ENCODE data around the gene TFAP2A.

TFAP2A gene

DNA sequence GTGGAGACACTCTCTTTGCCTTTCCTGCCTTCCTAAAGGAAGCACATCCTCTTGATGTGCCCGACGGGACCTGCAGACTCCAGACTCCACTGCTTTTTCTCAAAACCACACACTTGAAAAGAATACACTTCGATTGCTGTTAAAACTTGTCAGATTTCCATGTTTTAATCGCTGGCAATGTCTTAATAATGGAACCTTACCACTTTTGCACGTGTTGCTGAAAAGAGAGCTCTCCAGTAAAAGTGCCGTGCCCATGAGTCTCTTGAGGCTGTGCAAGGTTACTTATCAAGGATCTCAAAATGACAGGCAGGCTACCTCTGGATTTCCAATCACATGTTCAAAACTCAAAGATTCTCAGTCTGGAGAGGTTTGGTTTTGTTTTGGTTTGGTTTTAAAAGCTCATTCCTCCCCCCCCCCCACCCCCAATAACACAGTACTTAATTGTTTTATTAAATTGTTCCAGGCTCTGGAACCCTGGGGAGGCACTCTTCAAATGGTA lies 12.0 kb upstream of the TFAP2A start:
- in situ Hi-C loops (cut with MboI; ENCODE audit: low sequenced_read_pairs): no loop called here

DNA sequence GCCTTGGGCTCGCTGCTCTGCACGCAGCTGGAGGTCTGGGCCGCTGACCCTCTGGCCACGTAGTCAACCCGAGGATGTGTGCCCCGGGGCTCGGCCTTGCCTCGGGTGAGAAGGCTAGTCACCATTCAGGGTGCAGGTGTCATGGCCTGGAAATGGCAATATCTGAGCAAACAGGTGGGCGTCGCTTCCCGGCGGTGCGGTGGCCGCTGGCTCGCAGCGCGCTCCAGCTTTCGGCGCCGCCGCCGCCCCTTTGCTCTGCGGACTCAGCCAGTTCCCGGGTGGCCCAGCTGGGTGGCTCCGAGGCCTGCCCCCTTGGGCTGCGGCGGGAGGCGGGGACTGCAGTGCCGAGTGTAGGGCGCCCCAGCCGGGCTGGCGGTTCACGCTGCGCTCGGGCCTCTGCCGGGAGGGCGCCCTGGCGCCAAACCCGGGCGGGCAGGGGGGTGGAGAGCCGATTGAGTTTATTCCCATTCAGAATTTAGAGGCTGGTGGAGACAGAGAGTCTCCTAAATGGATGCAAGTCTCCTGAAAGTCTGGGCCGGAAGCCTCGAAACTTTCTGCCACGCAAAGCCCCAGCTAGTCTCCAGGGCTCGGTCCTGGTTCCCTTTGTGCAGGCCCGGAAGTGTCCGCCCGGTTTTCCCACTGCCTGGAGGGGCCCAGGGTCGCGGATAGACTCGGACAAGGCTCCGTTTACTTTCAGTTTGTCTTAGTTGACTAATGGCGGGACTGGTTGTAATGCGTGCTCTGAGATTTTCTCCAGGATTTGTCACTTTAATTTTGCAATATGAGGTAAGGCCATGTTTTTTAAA lies 11.3 kb upstream of the TFAP2A start:
- in situ Hi-C loops (cut with MboI; ENCODE audit: low sequenced_read_pairs): no loop called here

DNA sequence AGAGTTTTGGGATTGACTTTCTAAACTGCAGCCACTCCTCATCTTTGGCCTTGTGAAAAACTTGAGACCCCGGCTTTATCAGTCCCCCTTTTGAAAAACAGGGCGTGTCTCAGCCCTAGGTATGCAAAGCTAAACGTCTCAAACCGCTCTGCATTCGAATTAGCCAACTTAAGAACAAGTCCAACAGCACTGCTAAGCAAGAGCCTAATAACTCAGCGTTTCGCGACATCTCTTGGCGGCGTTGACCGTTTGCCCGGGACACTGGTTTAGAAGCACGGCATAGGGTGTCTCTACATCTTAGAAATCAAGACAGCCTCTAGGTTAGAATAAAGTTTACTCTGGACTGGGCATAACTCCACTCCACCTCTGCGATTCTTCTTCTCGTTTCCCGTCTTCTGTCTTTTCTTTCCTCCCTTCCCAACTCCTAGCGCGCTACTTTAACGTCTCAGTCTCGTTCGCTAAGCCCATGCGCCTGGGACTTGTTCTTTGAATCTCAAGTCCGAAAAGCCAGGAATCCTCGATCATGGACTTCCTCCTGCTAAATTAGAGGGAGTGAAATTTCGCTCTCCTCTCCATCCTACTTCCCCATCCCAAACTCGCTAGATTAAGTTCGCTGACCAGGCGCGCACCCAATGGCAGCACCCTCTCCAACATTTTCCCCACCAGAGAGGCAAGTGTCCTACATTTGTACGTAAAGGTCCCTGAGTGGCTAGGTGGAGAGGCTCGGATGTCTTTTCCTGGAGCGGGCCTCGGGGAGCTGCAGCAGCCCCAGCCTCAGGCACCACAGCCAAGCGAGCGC lies 10.5 kb upstream of the TFAP2A start:
- in situ Hi-C loops (cut with MboI; ENCODE audit: low sequenced_read_pairs): no loop called here

DNA sequence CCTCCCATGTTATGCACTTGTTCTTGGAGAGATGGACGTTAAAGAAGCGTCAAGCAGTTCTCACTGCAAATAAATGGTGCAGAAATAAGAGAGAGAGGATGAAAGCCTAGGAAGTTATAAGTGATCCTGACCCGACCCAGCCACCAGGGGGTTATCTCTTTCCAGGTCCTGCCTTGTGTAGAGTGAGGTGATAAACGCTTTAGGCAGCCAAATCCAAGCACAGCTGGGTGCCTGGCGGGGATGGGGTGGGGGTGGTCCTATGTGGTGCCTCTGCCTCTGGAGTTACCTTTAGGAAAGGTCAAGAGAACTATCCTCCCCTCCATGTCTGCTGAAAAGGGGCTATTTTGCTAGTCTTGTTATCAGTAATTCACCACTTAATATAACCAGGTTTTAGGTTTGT lies 9.2 kb upstream of the TFAP2A start:
- in situ Hi-C loops (cut with MboI; ENCODE audit: low sequenced_read_pairs): no loop called here

DNA sequence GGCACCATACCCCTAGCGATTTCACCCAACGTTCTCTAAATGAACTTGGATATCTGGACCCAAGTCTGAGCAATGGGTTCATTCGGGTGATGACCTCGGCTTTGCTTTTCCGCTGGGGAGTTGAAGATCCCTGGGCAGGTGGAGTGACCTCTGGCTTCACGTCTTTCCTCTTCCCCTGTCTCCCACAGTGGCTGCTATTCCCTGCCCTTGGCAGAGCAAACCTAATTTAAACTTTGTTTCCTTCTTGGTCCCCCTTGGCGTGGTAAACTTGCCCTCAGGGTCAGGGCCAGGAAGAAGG lies 7.8 kb upstream of the TFAP2A start:
- in situ Hi-C loops (cut with MboI; ENCODE audit: low sequenced_read_pairs): no loop called here

DNA sequence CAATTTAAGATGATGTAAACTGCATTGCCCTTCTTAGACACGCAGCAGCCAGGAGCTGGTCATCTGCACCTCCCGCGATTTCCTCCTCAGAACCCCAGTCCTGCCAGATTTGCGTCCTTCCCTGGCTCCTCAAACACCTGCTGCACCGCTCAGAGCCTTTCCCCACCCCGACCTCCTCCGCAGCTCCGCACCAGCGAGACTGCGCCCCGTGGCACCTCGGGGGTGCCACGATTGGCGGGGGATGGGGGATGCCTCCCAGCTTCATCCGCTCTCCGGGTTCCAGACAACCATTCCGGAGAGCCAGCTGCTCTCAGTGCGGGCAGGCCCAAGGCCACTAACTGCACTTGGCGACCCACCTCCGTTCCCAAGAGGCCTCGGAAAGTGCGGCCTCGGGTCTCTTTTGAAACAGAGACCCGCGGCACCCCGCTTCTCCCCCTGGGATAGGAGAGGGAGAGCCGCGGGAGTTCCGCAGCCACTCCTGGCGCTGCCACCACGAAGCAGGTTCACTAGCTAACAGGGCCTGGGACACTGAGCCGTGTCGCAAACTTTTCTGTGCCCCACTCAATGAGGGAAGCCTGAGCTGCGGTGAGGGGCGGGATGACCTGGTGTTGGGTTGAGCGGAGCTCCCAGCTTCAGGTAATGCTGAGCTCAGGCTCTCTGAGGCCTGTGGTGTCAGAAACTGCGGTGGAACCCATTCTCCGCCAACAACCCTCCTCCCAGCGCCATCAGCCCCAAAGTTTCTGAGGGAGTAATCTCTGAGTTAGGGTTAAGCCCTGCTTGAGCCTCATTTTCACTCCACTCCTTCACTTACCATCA lies 7.3 kb upstream of the TFAP2A start:
- in situ Hi-C loops (cut with MboI; ENCODE audit: low sequenced_read_pairs): no loop called here

DNA sequence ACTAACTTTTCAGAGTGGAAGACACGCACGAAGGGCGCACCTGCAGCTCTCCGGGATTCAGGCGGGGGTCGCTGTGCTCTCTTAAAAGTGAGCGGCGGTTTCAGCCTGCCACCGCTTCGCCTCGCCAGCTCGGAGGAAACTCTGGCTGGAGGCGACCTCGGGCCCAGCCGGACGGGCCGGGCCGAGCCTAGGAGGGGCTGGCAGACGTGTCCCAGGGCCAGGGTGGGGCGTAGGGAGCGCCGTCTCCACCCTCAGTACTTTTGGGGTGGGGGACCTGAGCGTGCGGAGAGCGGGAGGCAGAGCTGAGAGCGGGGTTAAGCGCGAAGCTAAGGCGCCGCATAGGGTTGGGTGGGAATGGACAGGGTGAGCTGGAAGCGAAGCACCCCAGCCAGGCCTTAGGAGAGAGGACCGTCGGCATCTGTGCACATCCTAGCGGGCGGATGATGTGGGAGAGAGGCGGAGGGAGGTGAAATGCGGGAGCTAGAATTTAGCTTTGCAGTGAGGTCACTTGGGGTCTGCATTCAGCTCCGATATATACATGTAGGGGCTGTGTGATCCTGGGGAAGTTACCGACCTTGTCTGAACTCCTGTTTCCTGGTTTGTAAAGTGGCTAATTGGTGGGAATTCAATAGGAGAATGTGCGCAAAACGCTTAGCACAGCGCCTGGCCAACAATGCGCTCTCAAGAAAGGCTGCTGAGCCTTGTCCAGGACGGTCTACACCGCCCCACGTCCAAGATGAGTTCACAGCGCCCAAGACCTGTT lies 6.5 kb upstream of the TFAP2A start:
- in situ Hi-C loops (cut with MboI; ENCODE audit: low sequenced_read_pairs): no loop called here

DNA sequence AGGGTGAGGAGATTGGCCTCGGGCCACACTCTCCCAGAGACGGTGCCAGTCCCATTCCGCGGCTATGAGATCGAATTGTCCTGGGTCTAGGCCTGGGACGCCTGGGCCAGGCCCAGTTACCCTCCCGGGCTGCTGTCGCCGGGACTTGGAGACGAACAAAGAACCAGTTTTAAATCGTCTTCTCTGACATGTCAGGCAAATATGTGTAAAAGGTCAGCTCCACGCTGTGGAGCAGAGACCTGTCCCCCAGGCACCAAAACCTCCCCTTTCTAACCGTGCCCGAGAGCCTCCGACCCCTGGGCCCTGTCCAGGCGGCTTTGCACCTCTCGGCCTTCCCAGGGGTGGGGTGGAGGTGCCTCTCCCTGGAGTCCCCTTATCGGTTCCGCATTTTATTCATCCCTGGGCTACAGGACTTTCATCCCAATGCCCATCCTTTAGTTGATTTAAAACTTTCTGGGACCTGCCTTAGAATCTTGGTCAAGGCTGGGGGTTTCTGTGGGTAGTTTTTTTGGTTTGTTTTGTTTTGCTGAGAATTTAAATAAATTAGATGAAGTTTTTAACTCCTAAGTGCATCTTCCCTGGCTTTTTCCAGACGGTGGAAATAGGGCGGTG lies 5.8 kb upstream of the TFAP2A start:
- in situ Hi-C loops (cut with MboI; ENCODE audit: low sequenced_read_pairs): no loop called here

DNA sequence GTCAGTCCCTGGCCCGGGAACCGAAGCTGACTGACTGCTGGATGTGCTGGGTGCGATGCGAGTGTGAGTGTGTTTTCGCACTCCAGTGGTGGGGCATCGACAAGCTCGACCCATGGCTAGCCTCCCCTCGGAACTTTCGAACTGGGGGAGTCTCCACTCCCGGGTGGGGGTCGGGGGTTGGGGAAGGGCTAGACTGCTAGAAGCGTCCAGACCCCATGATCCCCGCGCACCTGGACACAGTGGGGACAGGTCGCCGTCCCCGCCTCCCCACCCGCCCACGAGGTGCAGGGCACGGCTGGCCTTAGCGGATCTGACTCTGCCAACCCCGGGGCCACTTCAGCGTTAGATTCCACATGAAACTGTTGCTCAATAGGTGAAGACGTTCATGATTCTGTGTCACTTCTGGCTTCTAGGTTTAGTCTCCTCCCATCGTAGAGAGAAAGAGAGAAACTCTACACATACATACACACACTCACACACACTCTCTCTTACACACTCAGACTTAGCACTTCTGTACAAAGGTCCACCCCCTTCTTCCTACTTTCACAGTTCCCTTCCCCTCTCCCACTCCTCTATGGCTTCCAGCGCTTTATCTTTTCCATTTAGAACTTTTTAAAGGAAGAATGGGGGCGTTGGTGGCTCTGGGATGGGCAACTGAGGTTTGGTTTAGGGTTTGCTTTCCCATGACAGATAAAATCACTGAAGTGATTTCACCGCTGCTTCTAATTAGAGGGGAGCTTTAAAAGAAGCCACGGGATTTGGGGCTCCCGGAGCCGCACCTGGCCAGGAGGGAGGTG lies 5.1 kb upstream of the TFAP2A start:
- in situ Hi-C loops (cut with MboI; ENCODE audit: low sequenced_read_pairs): no loop called here

DNA sequence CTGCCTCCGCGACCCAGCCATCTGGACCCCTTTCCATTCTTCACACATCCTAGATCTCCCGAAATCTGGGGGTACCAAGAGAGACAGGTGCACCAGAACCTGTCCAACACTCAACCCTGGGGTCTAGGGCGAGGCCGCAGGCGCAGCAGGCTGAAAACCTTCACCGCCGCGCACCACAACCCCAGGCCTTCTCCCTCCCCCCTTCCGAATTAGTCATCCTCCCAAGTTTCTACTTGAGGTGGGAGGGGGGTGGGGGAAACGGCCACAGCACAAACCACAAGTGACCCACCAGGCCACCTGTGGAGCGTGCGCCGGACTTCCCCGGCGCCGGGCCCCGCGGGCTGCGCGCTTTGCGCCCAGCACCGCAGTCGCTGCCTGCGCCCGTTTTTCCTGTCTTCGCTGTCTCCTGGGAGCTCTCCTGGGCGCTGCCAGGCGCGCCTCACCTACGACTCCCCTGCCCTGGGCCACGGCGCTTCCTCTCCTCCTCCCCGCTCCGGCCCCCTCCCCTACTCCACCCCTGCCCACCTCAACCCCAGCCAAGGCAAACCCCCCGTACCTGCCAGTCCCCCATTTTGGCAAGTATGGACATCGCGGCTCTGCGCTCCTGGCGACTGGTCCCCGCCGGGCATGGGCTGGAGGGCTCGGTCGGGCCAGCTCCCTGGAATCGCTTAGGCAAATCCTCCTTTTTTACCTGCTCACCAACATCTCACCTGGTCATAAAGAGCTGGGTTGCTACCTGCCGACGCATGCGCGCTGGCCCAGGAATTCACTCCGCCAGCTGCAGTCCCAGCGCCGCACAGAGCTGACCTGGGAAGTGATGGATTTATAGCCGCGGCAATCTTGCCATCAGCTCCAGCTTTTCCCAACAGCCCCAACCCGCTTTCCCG lies 4.2 kb upstream of the TFAP2A start:
- in situ Hi-C loops (cut with MboI; ENCODE audit: low sequenced_read_pairs): no loop called here

DNA sequence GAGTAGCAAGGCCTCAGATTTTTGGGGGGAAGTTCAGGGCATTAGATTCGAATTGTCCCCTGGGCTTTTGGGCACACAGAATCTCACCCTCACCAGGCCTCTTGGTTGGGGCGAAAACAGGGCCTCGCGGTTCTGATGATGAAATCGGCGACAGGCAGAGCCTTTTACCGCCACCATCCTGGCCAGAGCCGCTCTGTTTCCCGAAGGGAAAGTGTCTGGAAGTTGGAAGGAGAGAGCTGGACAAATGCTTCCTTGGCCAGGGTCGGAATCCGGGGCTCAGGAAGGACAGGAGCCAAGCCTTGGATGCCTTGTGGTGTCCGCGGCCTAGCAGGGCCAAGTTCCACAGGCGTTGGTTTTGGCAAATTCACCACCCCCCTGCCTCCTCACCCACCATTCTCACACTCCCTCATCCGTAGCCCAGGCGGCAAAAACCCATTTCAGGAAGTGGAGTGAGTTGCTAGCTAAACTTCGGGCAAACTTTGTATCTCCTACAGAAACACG lies 3.5 kb upstream of the TFAP2A start:
- in situ Hi-C loops (cut with MboI; ENCODE audit: low sequenced_read_pairs): no loop called here

DNA sequence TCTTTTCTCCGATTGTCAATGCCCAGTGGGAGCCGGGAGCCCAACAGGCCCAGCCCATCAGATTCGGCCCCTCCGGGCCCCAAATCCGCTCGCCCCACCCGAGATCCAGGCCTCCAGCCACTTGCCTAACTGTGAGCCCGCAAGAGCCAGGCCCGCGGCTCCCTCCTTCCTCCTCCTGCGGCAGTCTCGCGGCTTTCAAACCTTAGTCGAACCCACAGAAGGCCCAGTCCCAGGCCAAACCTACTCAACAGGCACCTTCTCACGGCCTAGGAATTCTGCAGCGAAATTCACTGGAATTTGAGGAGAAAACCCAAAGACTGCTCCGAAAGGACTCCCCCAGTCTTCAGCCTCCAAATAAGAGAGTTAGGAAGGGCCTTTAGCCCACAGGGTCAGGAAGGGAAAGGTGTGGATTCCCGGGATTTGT lies 2.8 kb upstream of the TFAP2A start:
- in situ Hi-C loops (cut with MboI; ENCODE audit: low sequenced_read_pairs): no loop called here

DNA sequence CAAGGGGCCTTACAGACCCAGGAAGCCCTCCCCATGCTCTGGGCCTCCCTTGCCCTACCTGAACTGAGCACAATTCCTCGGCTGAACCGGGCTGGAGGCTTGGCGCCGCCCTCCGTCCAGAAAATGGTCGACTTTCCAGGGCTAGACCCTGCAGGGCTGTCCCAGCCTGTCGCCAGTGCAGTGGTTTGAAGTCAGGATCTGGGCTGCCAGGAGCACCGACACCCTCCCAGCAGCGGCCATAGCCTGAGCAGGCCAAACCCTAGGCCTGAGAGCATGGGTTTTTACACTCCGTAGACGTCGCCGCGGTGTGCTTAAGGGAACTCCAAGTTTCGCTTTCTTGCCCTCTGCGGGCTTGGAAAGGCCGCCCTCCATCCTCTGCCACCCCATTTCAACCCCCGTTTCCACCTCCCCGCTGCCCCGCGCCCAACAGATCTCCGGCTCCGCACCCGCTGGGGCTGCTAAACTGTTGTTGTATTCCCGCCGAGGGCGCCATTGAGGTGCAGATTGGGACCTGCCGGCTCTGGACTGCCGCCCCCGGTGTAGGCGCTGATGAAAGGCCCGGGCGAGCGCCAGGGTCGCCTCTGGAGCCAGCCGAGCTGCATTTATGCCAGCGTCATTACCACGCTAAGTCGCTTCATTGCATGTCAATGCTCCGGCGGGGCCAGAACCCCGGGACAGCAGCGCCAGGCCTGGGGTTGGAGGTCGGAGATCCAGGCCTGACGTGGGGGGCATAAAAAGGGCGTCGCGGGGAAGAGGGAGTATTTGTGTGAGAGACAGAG lies 2.2 kb upstream of the TFAP2A start:
- in situ Hi-C loops (cut with MboI; ENCODE audit: low sequenced_read_pairs): no loop called here

DNA sequence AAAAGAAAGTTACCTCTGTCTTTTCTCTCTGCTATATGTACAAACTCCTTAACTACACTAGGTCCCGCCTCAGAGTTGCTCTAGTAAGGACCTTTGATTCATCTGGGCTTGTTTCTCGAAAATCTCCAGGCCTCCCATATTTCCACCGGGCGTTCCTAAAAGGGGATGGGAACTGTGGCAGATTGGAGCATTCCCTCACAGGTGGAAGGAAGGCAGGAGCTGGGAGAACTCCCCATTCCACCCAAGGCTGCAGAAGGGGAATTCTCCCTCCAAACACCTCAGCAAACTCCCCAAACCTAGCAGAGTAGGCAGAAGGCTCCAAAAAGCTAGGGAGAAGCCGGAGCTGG lies 1.6 kb upstream of the TFAP2A start:
- in situ Hi-C loops (cut with MboI; ENCODE audit: low sequenced_read_pairs): no loop called here

DNA sequence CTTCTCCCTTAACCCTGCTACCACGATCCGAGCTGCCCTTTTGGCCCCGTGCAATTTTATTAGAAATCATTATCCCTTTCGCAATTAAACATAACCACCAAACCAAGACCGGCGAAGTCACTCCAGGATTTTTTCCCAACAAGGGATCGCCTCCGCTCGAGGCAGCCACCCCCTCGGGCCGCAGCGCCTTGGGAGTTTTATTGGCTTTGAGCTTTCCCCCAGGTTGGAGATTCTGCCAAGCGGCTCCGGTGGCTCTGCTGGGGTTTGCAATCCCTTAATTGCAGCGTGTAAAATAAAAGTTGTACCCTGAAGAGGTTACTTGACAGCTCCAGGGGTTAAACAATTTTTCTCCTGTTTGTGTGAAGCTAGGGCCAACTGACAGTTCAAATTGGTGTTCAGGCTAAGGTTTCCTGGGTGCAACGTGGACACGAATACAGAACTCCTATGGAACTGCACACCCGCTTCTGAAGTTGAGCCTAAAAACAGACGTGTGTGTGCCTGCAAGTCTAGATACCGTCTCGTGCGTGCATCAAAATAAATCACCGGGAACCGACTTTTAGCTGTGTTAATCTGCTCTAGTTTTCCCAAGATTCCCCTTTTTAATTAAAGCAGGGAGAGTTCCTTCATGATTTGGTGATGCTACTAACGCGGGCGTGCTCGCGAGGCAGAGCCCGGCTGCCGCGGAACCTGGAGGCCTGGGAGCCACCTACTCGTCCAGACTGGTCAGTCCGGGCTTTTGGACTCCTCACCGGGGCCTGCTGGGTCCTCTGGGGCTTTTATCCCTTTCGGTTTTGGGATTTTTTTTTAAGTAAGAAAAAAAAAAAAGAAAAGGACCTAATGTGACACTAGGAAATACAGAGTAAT lies 975 bp upstream of the TFAP2A start:
- in situ Hi-C loops (cut with MboI; ENCODE audit: low sequenced_read_pairs): no loop called here

DNA sequence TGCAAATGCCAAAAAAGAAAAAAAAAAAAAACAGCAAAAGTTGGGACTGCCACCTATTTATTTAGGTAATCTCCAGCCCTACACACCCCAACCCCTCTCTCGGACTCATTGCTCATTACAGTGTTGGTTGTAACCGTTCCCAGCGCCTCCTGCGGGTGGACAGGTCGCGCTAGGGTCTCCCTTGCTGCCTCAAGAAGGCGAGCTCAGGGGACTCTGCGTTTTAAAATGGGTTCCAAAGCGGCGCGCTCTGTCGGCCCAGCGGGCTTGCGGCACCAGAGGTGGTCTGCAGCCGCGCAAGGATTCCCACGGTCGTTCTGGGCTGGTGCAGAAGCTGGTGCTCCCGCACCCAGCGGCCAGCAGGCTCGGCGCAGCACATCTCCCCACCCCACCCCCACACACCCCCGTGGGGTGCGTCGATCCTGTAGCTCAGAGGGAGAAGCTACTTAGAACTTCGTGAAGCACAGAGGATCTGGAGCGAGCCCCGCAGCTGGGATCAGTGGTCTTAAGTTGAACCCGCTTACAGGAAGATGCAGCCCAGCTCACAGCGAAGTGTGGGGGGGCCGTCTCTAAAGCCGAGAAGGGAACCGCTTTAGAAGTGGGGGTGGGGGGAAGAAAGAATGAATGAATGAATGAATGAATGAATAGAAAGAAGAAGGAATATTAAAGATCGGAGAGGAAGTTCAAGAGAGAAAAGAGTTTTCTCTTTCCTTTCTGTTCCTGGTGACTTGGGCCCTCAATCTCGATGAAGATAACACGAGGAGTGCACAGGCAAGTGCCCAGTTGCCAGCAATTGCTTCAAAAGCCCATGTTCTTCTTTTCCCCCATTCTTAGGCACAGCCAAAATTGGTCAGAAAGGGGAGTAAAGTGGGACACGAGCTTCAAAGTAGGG lies 780 bp downstream of the TFAP2A start:
- in situ Hi-C loops (cut with MboI; ENCODE audit: low sequenced_read_pairs): no loop called here

Measured in hTERT RPE-1 (cell line).